Measurements from ENCODE around the gene HOPX.
"Not testable (repeated sequence)": the region's sequence is repeated elsewhere in the genome, so short reads cannot be mapped to it uniquely, and the experiment has no call there.

HOPX gene, protein sequence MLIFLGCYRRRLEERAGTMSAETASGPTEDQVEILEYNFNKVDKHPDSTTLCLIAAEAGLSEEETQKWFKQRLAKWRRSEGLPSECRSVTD

DNA sequence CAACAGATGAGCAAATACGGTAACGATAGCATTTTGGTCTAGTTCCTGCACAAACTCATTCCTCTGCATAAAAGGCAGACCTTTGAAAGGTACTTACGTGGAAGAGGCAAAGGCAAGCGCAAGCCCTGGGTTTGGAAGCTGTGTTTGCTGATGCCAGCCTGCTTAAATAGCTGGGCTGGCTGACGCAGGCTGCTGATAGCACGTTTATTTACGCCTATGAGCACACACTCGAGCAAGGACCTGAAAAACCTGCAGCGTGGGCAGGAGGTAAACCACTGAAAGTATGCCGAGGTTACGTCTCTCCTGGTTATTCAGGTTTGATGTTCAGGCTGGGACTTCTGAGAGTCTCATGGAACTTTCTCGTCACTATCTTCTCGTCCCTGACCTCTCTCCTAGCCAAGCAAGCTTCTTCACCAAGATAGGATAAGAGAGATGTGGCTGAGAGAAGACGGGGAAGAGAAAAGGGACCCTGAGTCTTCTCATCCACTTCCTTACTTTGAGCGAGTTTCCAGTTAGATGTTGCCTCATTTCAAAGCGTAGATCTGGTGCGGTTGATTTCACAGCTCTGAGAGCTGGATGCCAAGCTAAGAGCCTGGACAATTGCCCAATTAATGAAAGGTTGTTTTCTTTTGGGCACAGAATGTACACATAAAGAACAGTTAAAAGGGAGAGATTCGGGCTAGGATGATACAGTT lies at the start of gene HOPX:
HOPX (minus strand) TSS at position 139 of the 695 bp plus-strand sequence. CDS start 23,480 bp downstream, outside the sequence.
- DNase-seq: peak; percentile 80

DNA sequence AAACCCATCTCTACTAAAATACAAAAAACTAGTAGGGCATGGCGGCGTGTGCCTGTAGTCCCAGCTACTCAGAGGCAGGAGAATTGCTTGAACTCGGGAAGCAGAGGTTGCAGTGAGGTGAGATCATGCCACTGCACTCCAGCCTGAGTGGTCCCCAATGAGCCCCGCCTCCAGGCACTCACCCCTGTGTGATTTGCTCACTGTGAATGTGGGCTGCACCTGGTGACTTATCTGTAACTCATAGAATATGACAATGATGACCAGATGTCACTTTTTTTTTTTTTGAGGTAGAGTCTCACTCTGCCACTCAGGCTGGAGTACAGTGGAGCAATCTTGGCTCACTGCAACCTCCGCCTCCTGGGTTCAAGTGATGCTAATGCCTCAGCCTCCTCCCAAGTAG lies 49.0 kb upstream of the HOPX start:
- no peak for DNase-seq

DNA sequence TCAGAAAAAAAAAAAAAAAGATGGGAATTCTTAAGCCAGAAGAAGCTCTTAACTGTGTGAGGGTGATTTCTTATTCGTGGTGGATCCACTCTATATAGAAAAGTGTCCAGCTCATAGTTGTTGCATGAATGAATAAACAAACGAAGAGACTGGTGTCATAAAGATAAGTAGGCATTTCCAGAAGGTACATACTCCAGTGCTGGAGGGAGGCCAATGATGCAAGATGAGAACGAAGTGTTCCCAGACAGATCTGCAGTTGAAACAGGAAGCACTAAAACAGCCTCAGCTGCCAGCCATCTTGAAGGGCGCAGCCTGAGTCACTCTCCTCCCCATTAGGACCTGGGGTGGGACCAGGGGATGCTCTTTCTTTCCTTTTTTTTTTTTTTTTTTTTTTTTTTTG lies 47.4 kb upstream of the HOPX start:
- DNase-seq: no peak

DNA sequence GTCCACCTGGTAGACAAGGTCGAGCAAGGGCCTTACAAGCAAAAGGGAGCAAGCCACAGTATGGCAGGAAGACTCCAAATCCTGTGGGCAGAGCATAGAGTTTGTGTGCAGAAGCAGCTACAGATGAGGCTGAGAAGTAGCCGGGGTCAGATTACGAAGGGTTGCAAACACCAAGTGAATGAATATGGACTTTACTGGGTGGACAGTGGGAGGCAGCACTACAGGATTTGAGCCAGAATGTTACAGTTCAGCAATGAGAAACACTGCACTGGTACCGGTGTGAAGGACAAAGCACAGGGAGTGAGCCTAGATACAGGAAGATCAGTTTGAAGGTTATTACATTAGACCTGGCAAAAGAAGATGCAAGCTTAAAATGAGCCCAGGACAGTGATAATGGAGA lies 46.1 kb upstream of the HOPX start:
- DNase-seq: no peak

DNA sequence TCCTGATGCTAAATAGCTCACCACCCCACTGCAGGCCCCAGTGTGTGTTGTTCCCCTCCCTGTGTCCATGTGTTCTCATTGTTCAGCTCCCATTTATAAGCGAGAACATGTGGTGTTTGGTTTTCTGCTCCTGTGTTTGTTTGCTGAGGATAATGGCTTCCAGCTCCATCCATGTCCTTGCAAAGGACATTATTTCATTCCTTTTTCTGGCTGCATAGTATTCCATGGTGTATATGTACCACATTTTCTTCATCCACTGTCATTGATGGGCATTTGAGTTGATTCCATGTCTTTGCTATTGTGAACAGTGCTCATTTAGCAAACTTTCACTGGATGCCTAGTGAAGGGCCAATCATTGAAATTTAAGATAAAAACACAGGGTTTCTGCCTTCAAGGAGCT lies 45.5 kb upstream of the HOPX start:
- not testable (repeated sequence) for DNase-seq

DNA sequence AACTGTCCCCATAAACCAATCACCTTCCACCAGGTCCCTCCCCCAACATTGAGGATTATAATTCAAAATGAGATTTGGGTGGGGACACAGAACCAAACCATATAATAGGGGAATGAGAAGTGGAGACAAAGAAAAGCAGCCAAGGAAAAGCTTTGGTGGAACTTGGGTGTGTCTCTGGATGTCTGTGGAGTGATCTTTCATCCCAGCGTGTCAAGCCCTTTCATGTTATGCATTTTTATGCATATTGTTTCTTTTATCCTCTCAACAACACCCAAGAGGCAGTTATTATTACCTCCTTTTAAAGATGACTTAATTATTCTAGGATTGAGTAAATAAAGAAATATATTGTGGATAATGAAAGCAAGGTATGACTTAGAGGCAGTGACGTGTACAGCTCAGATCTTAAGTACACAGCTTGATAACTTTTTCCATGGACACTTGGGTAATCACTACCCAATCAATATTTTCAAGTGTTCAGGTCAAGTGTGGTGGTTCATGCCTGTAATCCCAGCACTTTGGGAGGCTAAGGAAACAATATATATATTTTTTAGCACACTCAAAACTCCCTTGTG lies 42.6 kb upstream of the HOPX start:
- DNase-seq: no peak

DNA sequence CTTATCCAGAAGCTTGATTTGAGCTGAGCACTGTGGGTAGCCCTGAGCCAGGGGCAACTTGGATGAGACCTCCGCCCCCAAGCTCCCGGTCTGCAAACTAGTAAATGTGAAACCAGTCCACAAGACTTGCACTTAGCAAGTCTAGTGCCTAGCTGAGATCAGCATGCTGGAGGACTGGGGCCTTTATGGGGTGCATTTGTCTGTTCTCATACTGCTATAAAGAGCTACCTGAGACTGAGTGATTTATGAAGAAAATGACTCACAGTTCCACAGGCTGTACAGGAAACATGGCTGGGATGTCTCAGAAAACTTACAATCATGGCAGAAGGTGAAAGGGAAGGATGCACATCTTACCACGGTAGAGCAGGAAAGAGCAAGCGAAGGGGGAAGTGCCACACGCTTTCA lies 42.1 kb upstream of the HOPX start:
- peak; percentile 32 for DNase-seq

DNA sequence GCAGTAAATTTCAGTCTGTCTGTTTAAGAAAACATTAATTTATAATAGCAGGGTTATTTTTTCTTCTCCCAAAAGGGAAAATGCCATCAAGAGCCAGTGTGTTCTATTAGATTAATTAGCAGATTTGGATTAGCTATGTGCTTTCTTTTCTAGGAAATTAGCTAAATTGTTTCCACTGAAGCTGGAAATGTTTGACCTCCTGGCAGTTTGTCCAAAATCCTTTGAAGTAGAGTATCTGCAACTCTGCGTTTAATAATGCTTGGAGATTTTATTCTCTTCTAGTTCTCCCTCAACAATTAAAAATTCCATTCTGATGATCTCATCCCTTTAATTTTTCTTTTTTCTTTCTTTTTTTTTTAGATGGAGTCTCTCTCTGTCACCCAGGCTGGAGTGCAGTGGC lies 27.1 kb upstream of the HOPX start:
- no peak for DNase-seq

DNA sequence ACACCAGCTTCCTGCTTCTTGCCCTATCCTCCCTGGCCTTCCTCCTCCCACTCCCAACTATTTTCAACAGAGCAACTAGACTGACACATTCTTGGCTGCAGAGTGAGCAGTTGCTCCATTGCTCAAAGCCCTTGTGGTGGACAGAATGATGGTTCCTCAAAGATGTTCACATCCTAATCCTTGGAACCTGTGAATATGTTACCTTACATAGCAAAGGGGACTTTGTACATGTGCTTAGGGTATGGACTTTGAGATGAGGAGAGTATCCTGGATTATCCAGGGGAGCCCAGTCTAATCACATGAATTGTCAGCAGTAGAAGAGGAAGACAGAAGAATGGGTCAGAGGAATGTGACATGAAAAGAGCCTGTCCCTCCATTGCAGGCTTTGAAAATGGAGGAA lies 24.9 kb upstream of the HOPX start:
- DNase-seq: no peak

DNA sequence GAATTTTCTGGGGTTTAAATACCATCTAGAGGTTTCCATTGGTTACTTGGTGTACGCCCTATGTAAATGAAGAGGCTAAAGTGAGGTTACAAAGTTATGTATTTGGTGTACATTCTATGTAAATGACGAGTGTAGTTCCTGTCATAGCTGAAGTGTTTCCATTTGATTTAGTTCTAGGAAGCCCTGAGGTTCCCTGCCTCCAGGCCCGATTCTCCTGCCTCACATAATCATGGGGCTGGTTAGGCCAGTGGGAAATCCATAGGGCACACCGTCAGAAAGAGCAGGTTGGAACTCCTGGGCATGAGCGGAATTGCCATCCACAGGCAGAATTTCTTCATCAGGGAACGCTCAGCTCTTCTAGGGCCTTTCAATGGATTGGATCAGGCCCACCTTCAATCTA lies 24.2 kb upstream of the HOPX start:
- no peak for DNase-seq

DNA sequence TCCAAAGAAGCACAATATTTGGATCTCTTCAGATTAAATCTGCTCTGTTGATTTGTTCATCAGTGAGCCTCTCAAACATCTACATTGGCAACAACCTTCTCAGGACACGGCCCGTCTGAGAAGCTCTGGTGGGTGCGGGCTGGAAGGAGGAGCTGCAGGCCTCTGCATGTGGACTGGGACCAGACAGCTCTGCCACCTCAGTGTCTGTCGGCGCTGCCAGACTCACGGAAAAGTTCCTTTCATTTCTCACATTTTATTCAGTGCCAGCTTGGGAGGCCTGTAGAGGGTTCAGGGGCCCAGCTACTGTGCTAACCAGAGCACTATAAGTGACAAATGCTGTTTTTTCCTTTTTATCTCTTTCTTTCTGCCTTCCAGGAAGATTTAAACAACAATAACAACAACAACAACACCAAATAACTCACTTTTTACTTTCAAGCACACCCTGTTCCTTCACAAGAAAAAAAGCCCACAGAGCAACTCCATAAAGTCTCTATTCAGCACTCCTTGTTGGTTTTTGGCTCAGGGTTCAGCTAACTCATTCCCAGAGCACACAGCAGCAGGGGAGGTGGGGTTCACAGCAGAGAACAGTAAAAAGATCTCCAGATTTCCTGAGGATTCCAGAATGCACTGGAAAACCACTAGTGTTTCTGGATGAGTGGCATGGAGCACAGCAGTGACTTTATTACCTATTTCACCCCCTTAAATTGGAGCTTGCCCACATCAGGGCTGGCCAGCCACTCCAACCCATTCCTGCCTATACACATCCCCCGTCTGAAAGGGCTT lies 23.2 kb upstream of the HOPX start:
- DNase-seq: no peak

DNA sequence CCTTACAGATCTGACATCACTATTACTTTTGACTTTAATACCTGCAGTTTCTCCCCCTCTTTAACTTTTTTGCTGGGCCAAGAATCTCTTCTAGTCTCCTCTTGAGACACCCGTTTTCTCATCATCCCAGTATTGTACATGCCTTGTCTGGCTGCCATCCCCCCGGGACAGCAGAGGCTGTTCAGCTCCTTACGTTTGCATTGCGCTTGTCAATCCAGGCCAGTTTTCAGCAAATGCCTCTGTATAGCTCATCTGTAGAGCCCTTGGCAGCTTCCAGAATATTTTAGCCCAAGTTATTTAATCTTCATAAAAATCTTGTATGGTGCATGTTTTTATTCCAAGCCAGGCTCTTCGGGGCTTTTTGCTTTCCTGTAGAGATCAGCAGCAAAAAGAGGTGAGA lies 22.3 kb upstream of the HOPX start:
- no peak for DNase-seq

DNA sequence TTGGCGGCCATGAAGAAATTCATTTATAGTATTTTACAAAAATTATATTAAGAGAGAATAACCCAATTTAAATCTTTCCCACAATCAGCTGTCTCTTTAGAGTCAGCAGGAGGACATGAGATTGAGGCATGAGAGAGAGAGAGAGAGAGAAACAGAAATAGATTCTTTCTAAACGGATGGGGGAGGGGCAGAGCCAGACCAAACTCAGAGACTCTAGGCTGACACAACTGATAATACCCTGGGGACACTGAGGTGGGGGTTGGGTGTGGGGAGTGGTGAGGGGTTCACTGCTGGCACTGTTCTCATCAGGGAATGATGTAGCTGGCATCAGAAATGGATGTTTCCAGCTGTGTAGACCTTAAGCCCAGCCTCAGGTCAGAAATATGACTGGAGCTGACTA lies 20.5 kb upstream of the HOPX start:
- DNase-seq: no peak

DNA sequence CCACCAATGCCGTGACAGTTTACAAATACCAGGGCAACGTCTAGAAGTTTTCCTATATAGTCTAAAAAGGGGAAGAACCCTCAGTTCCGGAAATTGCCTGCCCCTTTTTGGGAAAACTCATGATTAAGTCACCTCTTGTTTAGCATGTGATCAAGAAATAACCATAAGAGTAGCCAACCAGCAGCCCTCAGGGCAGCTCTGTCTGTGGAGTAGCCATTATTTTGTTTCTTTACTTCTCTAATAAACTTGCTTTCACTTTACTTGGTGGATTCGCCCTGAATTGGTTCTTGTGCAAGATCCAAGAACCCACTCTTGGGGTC lies 20.0 kb upstream of the HOPX start:
- DNase-seq: no peak

DNA sequence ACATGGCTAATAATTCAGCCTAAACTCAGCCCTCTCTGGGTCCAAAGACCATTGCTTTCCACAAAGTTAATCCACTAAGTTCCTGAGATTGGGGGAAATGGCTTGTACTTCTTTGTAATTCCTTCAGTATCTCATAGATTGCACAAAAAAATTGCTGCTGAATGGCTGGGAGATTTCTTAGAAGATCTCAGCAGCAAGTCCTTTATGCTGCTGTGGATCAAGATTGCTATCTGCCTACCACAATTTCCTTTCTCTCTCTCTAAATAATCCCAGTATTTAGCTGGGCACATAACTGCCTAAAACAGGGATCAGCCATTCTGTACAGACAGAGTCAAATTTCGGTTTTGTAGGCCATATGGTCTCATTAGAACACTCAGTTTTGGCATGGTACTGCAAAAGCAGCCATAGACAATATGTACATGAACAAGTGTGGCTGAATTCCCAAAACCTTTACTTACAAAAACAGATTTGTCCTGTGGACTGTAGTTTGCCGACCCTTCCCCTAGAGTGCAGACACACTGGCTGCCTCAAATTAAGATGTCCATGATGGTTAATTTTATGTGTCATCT lies 18.5 kb upstream of the HOPX start:
- DNase-seq: no peak

DNA sequence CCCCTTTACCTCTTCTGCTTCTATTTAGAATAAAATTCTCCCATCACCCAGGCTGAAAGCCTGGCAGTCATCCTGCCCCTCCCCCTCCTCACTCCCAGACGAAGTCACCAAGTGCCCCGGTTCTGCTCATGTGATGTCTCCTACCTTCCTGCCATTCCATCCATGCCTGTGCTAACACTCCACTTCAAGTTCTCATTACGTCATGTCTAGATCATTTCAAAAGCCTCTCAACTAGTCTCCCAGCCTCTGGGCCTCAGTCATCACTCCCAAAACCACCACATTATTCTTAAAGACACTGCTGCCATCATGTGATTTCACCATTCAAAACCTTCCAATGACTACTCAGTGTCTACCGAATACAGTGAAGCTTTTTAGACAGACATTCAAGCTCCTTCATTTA lies 17.2 kb upstream of the HOPX start:
- DNase-seq: no peak

DNA sequence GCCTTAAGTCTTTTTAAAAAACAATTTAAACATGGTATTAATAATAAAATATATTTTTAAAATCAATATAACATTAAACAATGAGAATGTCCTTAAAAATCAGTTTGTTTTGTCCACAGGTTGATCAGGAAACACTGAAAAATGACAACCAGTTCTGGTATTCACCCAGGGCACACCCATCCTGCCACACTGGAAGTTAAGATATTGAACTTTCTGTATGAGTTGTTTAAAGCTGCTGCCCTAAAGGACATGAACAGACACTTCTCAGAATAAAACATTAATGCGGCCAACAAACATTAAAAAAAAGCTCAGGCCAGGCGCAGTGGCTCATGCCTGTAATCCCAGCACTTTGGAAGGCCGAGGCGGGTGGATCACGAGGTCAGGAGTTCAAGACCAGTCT lies 15.0 kb upstream of the HOPX start:
- no peak for DNase-seq

DNA sequence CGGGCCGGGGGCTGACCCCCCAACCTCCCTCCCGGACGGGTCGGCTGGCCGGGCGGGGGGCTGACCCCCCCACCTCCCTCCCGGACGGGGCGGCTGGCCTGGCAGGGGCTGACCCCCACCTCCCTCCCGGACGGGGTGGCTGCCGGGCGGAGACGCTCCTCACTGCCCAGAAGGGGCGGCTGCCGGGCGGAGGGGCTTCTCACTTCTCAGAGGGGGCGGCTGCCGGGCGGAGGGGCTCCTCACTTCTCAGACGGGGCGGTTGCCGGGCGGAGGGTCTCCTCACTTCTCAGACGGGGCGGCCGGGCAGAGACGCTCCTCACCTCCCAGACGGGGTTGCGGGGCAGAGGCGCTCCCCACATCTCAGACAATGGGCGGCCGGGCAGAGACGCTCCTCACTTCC lies 12.4 kb upstream of the HOPX start:
- DNase-seq: not testable (repeated sequence)

DNA sequence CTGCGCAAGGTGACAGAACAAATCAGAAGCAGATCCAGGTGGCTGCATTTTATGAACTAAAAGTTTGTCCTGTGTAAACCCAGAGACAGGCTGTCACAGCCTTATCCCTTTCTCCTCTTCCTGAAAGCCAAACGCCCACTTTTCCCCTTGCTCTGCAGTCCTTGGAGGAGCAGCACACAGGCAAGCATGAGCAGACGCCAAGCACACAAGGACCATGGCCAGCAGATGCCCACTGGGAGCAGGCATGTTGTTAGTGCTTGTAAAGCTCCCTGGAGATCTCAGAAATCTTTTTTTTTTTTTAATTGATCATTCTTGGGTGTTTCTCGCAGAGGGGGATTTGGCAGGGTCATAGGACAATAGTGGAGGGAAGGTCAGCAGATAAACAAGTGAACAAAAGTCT lies 11.5 kb upstream of the HOPX start:
- no peak for DNase-seq

DNA sequence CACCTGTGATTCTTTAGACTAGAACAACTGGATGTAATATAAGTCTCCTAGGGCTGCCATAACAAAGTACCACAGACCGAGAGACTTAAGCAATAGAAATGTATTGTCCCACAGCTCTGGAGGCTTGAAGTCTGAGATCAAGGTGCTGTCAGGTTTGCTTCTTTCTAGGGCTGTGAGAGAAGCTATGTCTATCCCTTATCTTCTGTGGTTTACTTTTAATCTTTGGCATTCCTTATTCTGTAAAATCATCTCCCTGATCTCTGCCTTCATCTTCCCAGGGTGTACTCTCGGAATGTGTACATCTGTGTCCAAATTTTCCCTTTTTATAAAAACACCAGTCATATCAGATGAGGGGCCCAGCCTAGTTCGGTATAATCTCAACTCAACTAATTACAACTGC lies 10.3 kb upstream of the HOPX start:
- DNase-seq: no peak

DNA sequence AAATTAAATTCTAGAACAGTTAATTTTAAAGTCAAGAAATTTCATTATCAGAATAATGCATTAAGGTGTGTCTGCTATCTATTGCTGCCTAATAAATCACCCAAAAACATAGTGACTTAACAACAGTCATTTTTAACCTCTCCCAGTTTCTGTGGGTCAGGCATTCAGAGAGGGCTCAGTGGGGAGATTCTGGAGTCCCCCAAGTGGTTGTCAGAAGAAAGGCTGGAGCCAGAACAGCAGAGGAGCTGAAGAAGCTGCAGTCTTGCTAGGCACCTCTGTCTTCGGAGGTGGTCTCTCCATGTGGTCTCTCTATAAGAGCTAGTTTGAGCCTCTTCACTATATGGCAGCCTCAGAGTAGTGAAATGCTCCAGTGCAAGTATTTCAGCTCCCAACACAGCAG lies 9.3 kb upstream of the HOPX start:
- DNase-seq: no peak

DNA sequence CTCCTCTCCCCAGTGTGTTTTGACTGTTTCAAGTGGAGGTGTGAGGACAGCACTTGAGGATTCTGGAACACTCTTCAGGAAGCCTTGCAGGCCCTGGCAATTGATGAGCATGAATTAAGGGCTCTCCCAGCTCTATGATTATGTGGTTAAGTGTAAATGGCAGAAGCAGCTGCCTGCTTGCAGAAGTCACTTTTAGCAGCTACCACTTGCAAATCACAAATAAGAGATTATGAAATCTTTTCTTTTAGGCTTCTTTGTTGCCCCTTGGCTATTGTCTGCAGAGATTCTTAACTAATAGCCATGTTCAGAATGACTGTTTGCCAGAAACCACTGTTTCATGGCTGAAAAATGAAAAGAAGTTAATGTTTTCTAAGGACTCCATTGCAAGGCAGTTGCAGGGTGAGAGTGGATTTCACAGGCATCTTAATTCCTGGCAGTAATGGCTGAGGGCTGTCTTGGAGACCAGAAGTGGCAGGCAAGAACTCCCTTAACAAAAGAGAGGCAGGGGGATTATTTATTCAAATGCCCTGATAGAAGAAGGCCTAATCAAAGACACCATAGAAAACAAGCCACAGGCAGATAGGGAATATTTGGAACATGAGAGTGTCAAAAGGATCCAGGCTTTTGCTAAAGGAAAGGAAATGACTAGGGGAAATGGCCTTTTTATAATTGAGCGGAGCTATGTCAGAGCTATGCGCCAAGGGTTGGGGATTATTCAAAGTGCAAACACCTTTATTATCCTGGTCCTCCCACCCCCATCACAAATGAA lies 8.3 kb upstream of the HOPX start:
- DNase-seq: no peak

DNA sequence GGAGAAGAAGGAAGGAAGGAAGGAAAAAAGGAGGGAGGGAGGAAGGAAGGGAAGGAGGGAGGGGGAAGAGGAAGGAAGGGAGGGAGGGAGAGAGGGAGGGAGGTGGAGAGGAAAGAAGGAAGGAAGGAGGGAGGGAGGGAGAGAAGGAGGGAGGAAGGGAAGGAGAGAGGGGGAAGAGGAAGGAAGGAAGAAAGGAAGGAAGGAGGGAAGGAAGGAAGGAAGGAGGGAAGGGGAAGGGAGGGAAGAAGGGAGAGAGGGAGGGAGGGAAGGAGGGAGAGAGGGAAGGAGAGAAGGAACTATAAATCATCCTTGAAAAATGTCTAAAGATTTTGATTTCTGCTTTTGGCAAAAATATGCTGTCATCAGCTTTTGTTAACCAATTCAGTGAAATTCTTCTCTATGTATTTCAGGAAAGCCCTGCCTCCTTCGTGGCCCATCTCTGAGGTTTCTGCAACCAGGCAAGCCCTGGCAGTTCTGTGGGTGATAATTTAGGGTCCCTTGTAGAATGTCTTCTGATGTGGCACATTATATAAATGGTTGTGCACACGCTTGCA lies 7.1 kb upstream of the HOPX start:
- no peak for DNase-seq

Measured in activated naive CD4-positive, alpha-beta T cell treated with Interleukin-2 at 50 U/mL for 16 hours (primary cell).